Measurements from ENCODE around the gene PSRC1.
A peak's percentile ranks its signal among the peaks of the same experiment; 100 is the strongest.

PSRC1 gene

GRCh38 chr1:109248797-109249629, 33.9 kb downstream of the PSRC1 start, which contains the start of gene CELSR2:
Gene CELSR2, plus strand, starts transcription at chr1:109249539. Its CDS starts 541 bp downstream, at chr1:109250080.
- H3K4me2 ChIP-seq (ENCODE audit: low read depth, low read length, poor library complexity, severe bottlenecking): peak within 1 kb of the TSS; percentile 58
- H3K9me2 ChIP-seq (replicated peaks; ENCODE audit: low read depth, low read length): no peaks in the 10 kb centered on the region
- no peaks in the 10 kb centered on the region for H4K20me1 ChIP-seq (ENCODE audit: insufficient read depth, low read length, poor library complexity, severe bottlenecking)
- no peak for TF ChIP-seq EZH2phosphoT487 (IDR thresholded peaks at IDR 0.05; ENCODE audit: borderline replicate concordance)
- TF ChIP-seq, protein P1, sequence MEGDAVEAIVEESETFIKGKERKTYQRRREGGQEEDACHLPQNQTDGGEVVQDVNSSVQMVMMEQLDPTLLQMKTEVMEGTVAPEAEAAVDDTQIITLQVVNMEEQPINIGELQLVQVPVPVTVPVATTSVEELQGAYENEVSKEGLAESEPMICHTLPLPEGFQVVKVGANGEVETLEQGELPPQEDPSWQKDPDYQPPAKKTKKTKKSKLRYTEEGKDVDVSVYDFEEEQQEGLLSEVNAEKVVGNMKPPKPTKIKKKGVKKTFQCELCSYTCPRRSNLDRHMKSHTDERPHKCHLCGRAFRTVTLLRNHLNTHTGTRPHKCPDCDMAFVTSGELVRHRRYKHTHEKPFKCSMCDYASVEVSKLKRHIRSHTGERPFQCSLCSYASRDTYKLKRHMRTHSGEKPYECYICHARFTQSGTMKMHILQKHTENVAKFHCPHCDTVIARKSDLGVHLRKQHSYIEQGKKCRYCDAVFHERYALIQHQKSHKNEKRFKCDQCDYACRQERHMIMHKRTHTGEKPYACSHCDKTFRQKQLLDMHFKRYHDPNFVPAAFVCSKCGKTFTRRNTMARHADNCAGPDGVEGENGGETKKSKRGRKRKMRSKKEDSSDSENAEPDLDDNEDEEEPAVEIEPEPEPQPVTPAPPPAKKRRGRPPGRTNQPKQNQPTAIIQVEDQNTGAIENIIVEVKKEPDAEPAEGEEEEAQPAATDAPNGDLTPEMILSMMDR (conservative IDR thresholded peaks at IDR 0.05; ENCODE audit: low read length): peak; percentile 39
- H3K79me2 ChIP-seq (ENCODE audit: insufficient read depth, low read length): no peaks in the 10 kb centered on the region
- peak within 1 kb of the TSS; percentile 73 for H2AFZ ChIP-seq (ENCODE audit: low read length)
- no peaks in the 10 kb centered on the region for H3K9me3 ChIP-seq (ENCODE audit: insufficient read depth, low read depth, low read length)
- no peaks in the 10 kb centered on the region for H3K36me3 ChIP-seq (ENCODE audit: insufficient read depth, low read length)
- H3K27me3 ChIP-seq (ENCODE audit: insufficient read depth, low read length, poor library complexity, severe bottlenecking): peaks cover 9% of the 10 kb centered on the region
- no peaks in the 10 kb centered on the region for H3F3A ChIP-seq (ENCODE audit: low read depth)
- no peak within 1 kb of the TSS for H3K9ac ChIP-seq (ENCODE audit: low read depth, low read length, poor library complexity, severe bottlenecking)
- H3K4me3 ChIP-seq (ENCODE audit: low read length, poor library complexity, severe bottlenecking): peak within 1 kb of the TSS; percentile 65
- peaks cover 5% of the 10 kb centered on the region for H3K4me1 ChIP-seq (ENCODE audit: insufficient read depth, low read length, poor library complexity, severe bottlenecking)

- H3F3A ChIP-seq (ENCODE audit: low read depth): no peaks in the 10 kb centered on the region
- no peaks in the 10 kb centered on the region for H3K9me3 ChIP-seq (ENCODE audit: insufficient read depth, low read depth, low read length)
- no peak overlapping the region for H3K4me3 ChIP-seq (ENCODE audit: low read length, poor library complexity, severe bottlenecking)
- no peak overlapping the region for H3K4me2 ChIP-seq (ENCODE audit: low read depth, low read length, poor library complexity, severe bottlenecking)
- TF ChIP-seq, protein P1 (conservative IDR thresholded peaks at IDR 0.05; ENCODE audit: low read length): no peak
- no peak for TF ChIP-seq EZH2phosphoT487 (IDR thresholded peaks at IDR 0.05; ENCODE audit: borderline replicate concordance)
- 0 out of 2 replicates have a peak overlapping the region, but pooled peaks have one; percentile 73 for H2AFZ ChIP-seq (ENCODE audit: low read length)
- no peaks in the 10 kb centered on the region for H3K9me2 ChIP-seq (replicated peaks; ENCODE audit: low read depth, low read length)
- H3K27me3 ChIP-seq (ENCODE audit: insufficient read depth, low read length, poor library complexity, severe bottlenecking): peaks cover 9% of the 10 kb centered on the region
- H3K36me3 ChIP-seq (ENCODE audit: insufficient read depth, low read length): no peaks in the 10 kb centered on the region
- no peaks in the 10 kb centered on the region for H3K79me2 ChIP-seq (ENCODE audit: insufficient read depth, low read length)
- no peaks in the 10 kb centered on the region for H4K20me1 ChIP-seq (ENCODE audit: insufficient read depth, low read length, poor library complexity, severe bottlenecking)
- H3K4me1 ChIP-seq (ENCODE audit: insufficient read depth, low read length, poor library complexity, severe bottlenecking): peaks cover 5% of the 10 kb centered on the region
- H3K9ac ChIP-seq (ENCODE audit: low read depth, low read length, poor library complexity, severe bottlenecking): no peak overlapping the region
Observed at GRCh38 chr1:109248444-109248796, 34.5 kb downstream of the PSRC1 start.

- TF ChIP-seq, protein P1 (conservative IDR thresholded peaks at IDR 0.05; ENCODE audit: low read length): no peak
- TF ChIP-seq EZH2phosphoT487 (IDR thresholded peaks at IDR 0.05; ENCODE audit: borderline replicate concordance): no peak
- no peak overlapping the region for H3K4me2 ChIP-seq (ENCODE audit: low read depth, low read length, poor library complexity, severe bottlenecking)
Observed at GRCh38 chr1:109247401-109248365, 35.3 kb downstream of the PSRC1 start.

More at GRCh38 chr1:109247401-109248365, 35.3 kb downstream of the PSRC1 start:
- H3K9me3 ChIP-seq (ENCODE audit: insufficient read depth, low read depth, low read length): no peaks in the 10 kb centered on the region
- no peak overlapping the region for H3K9ac ChIP-seq (ENCODE audit: low read depth, low read length, poor library complexity, severe bottlenecking)
- no peaks in the 10 kb centered on the region for H3K36me3 ChIP-seq (ENCODE audit: insufficient read depth, low read length)
- H4K20me1 ChIP-seq (ENCODE audit: insufficient read depth, low read length, poor library complexity, severe bottlenecking): no peaks in the 10 kb centered on the region
- peaks cover 9% of the 10 kb centered on the region for H3K27me3 ChIP-seq (ENCODE audit: insufficient read depth, low read length, poor library complexity, severe bottlenecking)
- no peak overlapping the region for H3K4me3 ChIP-seq (ENCODE audit: low read length, poor library complexity, severe bottlenecking)
- H3K9me2 ChIP-seq (replicated peaks; ENCODE audit: low read depth, low read length): no peaks in the 10 kb centered on the region
- H3K79me2 ChIP-seq (ENCODE audit: insufficient read depth, low read length): no peaks in the 10 kb centered on the region
- H3K4me1 ChIP-seq (ENCODE audit: insufficient read depth, low read length, poor library complexity, severe bottlenecking): peaks cover 5% of the 10 kb centered on the region
- H2AFZ ChIP-seq (ENCODE audit: low read length): no peak overlapping the region
- no peaks in the 10 kb centered on the region for H3F3A ChIP-seq (ENCODE audit: low read depth)
